ENCODE data around the gene TARS1.

TARS1 gene

GRCh38 chr5:33468775-33469435 lies 28.1 kb downstream of the TARS1 start:
- Mint-ChIP-seq H3K4me1 (no peaks in the 10 kb centered on the region), H3K4me3 (no peak overlapping the region), H3K36me3 (peaks cover 29% of the 10 kb centered on the region)

GRCh38 chr5:33470544-33470943 lies 29.8 kb downstream of the TARS1 start:
- Mint-ChIP-seq H3K4me1 (no peaks in the 10 kb centered on the region), H3K36me3 (peaks cover 42% of the 10 kb centered on the region), H3K27me3 (no peaks in the 10 kb centered on the region), H3K9me3 (peaks cover 5% of the 10 kb centered on the region), H3K27ac (peak overlapping the region; percentile 12), H3K4me3 (no peak overlapping the region)

More at GRCh38 chr5:33468775-33469435, 28.1 kb downstream of the TARS1 start:
- peaks cover 4% of the 10 kb centered on the region for H3K9me3 Mint-ChIP-seq
- no peak overlapping the region for H3K27ac Mint-ChIP-seq
- H3K27me3 Mint-ChIP-seq, result no peaks in the 10 kb centered on the region

GRCh38 chr5:33472805-33473409 lies 32.1 kb downstream of the TARS1 start:
- no peak overlapping the region for H3K4me3 Mint-ChIP-seq
- H3K27ac Mint-ChIP-seq, result no peak overlapping the region
- H3K36me3 Mint-ChIP-seq, result peaks cover 44% of the 10 kb centered on the region
- H3K4me1 Mint-ChIP-seq, result no peaks in the 10 kb centered on the region
- H3K27me3 Mint-ChIP-seq, result no peaks in the 10 kb centered on the region
- H3K9me3 Mint-ChIP-seq, result peaks cover 5% of the 10 kb centered on the region

- Mint-ChIP-seq H3K27me3 (no peaks in the 10 kb centered on the region), H3K9me3 (peaks cover 5% of the 10 kb centered on the region), H3K4me3 (no peak overlapping the region), H3K4me1 (no peaks in the 10 kb centered on the region), H3K27ac (no peak overlapping the region), H3K36me3 (peaks cover 46% of the 10 kb centered on the region)
These were observed 33.2 kb downstream of the TARS1 start for GRCh38 chr5:33474004-33474403.

GRCh38 chr5:33474931-33475499 lies 34.2 kb downstream of the TARS1 start:
- Mint-ChIP-seq H3K4me1 (no peaks in the 10 kb centered on the region), H3K27ac (no peak overlapping the region), H3K4me3 (no peak overlapping the region), H3K27me3 (no peaks in the 10 kb centered on the region), H3K9me3 (peaks cover 5% of the 10 kb centered on the region), H3K36me3 (peaks cover 46% of the 10 kb centered on the region)

- Mint-ChIP-seq H3K4me1 (no peaks in the 10 kb centered on the region), H3K9me3 (peaks cover 5% of the 10 kb centered on the region), H3K36me3 (peaks cover 45% of the 10 kb centered on the region)
These were observed 34.9 kb downstream of the TARS1 start for GRCh38 chr5:33475706-33476105.

GRCh38 chr5:33476992-33477391 lies 36.2 kb downstream of the TARS1 start:
- Mint-ChIP-seq H3K4me1 (no peaks in the 10 kb centered on the region), H3K36me3 (peaks cover 40% of the 10 kb centered on the region)

More at GRCh38 chr5:33475706-33476105, 34.9 kb downstream of the TARS1 start:
- Mint-ChIP-seq H3K4me3 (no peak overlapping the region), H3K27me3 (no peaks in the 10 kb centered on the region), H3K27ac (no peak overlapping the region)

GRCh38 chr5:33477816-33478215 lies 37.1 kb downstream of the TARS1 start:
- peaks cover 5% of the 10 kb centered on the region for H3K9me3 Mint-ChIP-seq

More at GRCh38 chr5:33476992-33477391, 36.2 kb downstream of the TARS1 start:
- no peak overlapping the region for H3K27ac Mint-ChIP-seq
- H3K4me3 Mint-ChIP-seq, result no peak overlapping the region
- H3K27me3 Mint-ChIP-seq, result no peaks in the 10 kb centered on the region
- peaks cover 5% of the 10 kb centered on the region for H3K9me3 Mint-ChIP-seq

GRCh38 chr5:33479311-33479710 lies 38.5 kb downstream of the TARS1 start:
- Mint-ChIP-seq H3K4me3 (no peak overlapping the region), H3K4me1 (no peaks in the 10 kb centered on the region), H3K9me3 (no peaks in the 10 kb centered on the region), H3K27me3 (no peaks in the 10 kb centered on the region), H3K36me3 (peaks cover 21% of the 10 kb centered on the region), H3K27ac (no peak overlapping the region)

More at GRCh38 chr5:33477816-33478215, 37.1 kb downstream of the TARS1 start:
- no peaks in the 10 kb centered on the region for H3K27me3 Mint-ChIP-seq
- H3K36me3 Mint-ChIP-seq, result peaks cover 34% of the 10 kb centered on the region
- no peak overlapping the region for H3K27ac Mint-ChIP-seq
- no peaks in the 10 kb centered on the region for H3K4me1 Mint-ChIP-seq
- no peak overlapping the region for H3K4me3 Mint-ChIP-seq

GRCh38 chr5:33480876-33481275 lies 40.1 kb downstream of the TARS1 start:
- no peak overlapping the region for H3K27ac Mint-ChIP-seq
- H3K4me1 Mint-ChIP-seq, result no peaks in the 10 kb centered on the region
- no peaks in the 10 kb centered on the region for H3K9me3 Mint-ChIP-seq
- no peak overlapping the region for H3K4me3 Mint-ChIP-seq
- peaks cover 12% of the 10 kb centered on the region for H3K36me3 Mint-ChIP-seq
- H3K27me3 Mint-ChIP-seq, result no peaks in the 10 kb centered on the region

GRCh38 chr5:33482335-33482734 lies 41.6 kb downstream of the TARS1 start:
- no peaks in the 10 kb centered on the region for H3K27me3 Mint-ChIP-seq
- no peak overlapping the region for H3K4me3 Mint-ChIP-seq
- H3K27ac Mint-ChIP-seq, result no peak overlapping the region
- peaks cover 3% of the 10 kb centered on the region for H3K36me3 Mint-ChIP-seq
- H3K4me1 Mint-ChIP-seq, result no peaks in the 10 kb centered on the region
- H3K9me3 Mint-ChIP-seq, result no peaks in the 10 kb centered on the region

GRCh38 chr5:33487236-33487635 lies 46.5 kb downstream of the TARS1 start:
- no peaks in the 10 kb centered on the region for H3K27me3 Mint-ChIP-seq
- no peak overlapping the region for H3K4me3 Mint-ChIP-seq
- no peaks in the 10 kb centered on the region for H3K4me1 Mint-ChIP-seq
- no peaks in the 10 kb centered on the region for H3K36me3 Mint-ChIP-seq
- H3K27ac Mint-ChIP-seq, result no peak overlapping the region
- no peaks in the 10 kb centered on the region for H3K9me3 Mint-ChIP-seq

- H3K9me3 Mint-ChIP-seq, result no peaks in the 10 kb centered on the region
- no peaks in the 10 kb centered on the region for H3K27me3 Mint-ChIP-seq
- H3K27ac Mint-ChIP-seq, result no peak overlapping the region
- no peaks in the 10 kb centered on the region for H3K36me3 Mint-ChIP-seq
- H3K4me3 Mint-ChIP-seq, result no peak overlapping the region
- H3K4me1 Mint-ChIP-seq, result no peaks in the 10 kb centered on the region
These were observed 48.0 kb downstream of the TARS1 start for GRCh38 chr5:33488558-33489355.

- H3K4me3 Mint-ChIP-seq, result no peak overlapping the region
- H3K27me3 Mint-ChIP-seq, result no peaks in the 10 kb centered on the region
- no peaks in the 10 kb centered on the region for H3K4me1 Mint-ChIP-seq
- H3K9me3 Mint-ChIP-seq, result no peaks in the 10 kb centered on the region
- no peaks in the 10 kb centered on the region for H3K36me3 Mint-ChIP-seq
- H3K27ac Mint-ChIP-seq, result no peak overlapping the region
These were observed 48.8 kb downstream of the TARS1 start for GRCh38 chr5:33489481-33490067.

- no peaks in the 10 kb centered on the region for H3K36me3 Mint-ChIP-seq
These were observed 49.4 kb downstream of the TARS1 start for GRCh38 chr5:33490071-33490665.

More at GRCh38 chr5:33490071-33490665, 49.4 kb downstream of the TARS1 start:
- Mint-ChIP-seq H3K27me3 (no peaks in the 10 kb centered on the region), H3K27ac (no peak overlapping the region), H3K9me3 (no peaks in the 10 kb centered on the region), H3K4me1 (no peaks in the 10 kb centered on the region), H3K4me3 (no peak overlapping the region)
